Erythroblast (primary cell): ENCODE results near the gene EGFR.

Experiments used
- GATA1 ChIP-seq: IDR thresholded peaks from 2 replicates; pipeline ENCODE4 v1.6.1; 2011; ENCODE audit warnings: low read depth, mild to moderate bottlenecking, control low read depth, low read length, moderate library complexity
- POLR2A ChIP-seq: IDR thresholded peaks from 2 replicates; pipeline ENCODE4 v1.6.1; 2011; ENCODE audit warnings: mild to moderate bottlenecking, low read length

DNA sequence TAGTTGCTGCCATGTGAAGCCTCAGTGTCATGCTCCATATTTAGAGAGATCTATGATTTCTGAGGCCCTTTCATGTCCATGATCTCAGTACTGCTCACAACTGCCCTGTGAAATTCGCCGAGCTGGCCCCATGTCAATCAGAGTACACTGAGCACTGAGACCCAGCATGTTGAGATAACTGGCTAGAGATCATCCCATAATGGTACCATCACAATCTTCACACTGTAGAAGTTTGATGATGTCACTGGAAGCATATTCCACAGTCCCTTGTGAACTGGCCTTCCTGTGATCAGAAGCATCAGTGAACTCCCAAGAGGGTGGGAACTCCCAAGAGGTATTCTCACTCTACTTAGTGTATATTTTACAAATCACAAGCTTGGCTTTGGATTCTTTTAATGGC lies 116.0 kb downstream of the EGFR start:
- TF ChIP-seq POLR2A (no peak), GATA1 (no peak)
